ENCODE results near the gene ANXA6. TPM values are rescaled to one million over a fixed set of nuclear protein-coding genes. Genes with fewer than 3 reads are reported as not detected.
A peak's percentile ranks its signal among the peaks of the same experiment; 100 is the strongest.

The ANXA6 gene
- total RNA-seq, 1 donor from 2014 or later = 293 TPM

- DNase-seq (ENCODE audit: low spot score) = no peak
These were observed 73.2 kb downstream of the ANXA6 start for GRCh38 chr5:151084363-151084762.

- no peak for DNase-seq (ENCODE audit: low spot score)
These were observed 74.4 kb downstream of the ANXA6 start for GRCh38 chr5:151083081-151083676.

GRCh38 chr5:151082282-151082902, 75.2 kb downstream of the ANXA6 start:
- DNase-seq (ENCODE audit: low spot score) = no peak

- peak; percentile 92 for DNase-seq (ENCODE audit: low spot score)
These were observed 75.9 kb downstream of the ANXA6 start for GRCh38 chr5:151081431-151082281.

- DNase-seq (ENCODE audit: low spot score) = peak; percentile 95
These were observed 76.8 kb downstream of the ANXA6 start, which contains the start of gene TNIP1 for GRCh38 chr5:151080613-151081430. TNIP1 (minus strand) TSS chr5:151081034; CDS start chr5:151065095, 15,939 bp downstream.

GRCh38 chr5:151079838-151080612, 77.6 kb downstream of the ANXA6 start:
- no peak for DNase-seq (ENCODE audit: low spot score)

- DNase-seq (ENCODE audit: low spot score) = no peak
These were observed 78.9 kb downstream of the ANXA6 start for GRCh38 chr5:151078490-151079262.

GRCh38 chr5:151077967-151078366, 79.6 kb downstream of the ANXA6 start:
- DNase-seq (ENCODE audit: low spot score) = no peak

GRCh38 chr5:151077419-151077818, 80.2 kb downstream of the ANXA6 start:
- DNase-seq (ENCODE audit: low spot score) = no peak

- no peak for DNase-seq (ENCODE audit: low spot score)
These were observed 81.0 kb downstream of the ANXA6 start for GRCh38 chr5:151076616-151077015.

- DNase-seq (ENCODE audit: low spot score) = no peak
These were observed 81.8 kb downstream of the ANXA6 start for GRCh38 chr5:151075698-151076331.

GRCh38 chr5:151074557-151074956, 83.0 kb downstream of the ANXA6 start:
- DNase-seq (ENCODE audit: low spot score) = no peak

- DNase-seq (ENCODE audit: low spot score) = no peak
These were observed 84.3 kb downstream of the ANXA6 start for GRCh38 chr5:151073280-151073679.

- DNase-seq (ENCODE audit: low spot score) = no peak
These were observed 85.0 kb downstream of the ANXA6 start for GRCh38 chr5:151072630-151073025.

- no peak for DNase-seq (ENCODE audit: low spot score)
These were observed 85.5 kb downstream of the ANXA6 start for GRCh38 chr5:151071848-151072629.

GRCh38 chr5:151071021-151071420, 86.6 kb downstream of the ANXA6 start:
- DNase-seq (ENCODE audit: low spot score) = no peak

- DNase-seq (ENCODE audit: low spot score) = no peak
These were observed 87.1 kb downstream of the ANXA6 start for GRCh38 chr5:151070449-151070848.

GRCh38 chr5:151068433-151069197, 89.0 kb downstream of the ANXA6 start:
- DNase-seq (ENCODE audit: low spot score) = no peak
